WTC11 (cell line): ENCODE data around the gene RAC2.

ENCODE experiments used
- SMAD4 ChIP-seq: sonication (generic); formaldehyde crosslinking; IDR thresholded peaks from 2 replicates; pipeline ENCODE4 v1.8.0; 2022; ENCODE audit warnings: mild to moderate bottlenecking, missing genetic modification reagents
- TEAD4 ChIP-seq: sonication (generic); formaldehyde crosslinking; IDR thresholded peaks from 2 replicates; pipeline ENCODE4 v1.8.0; 2022; ENCODE audit warnings: mild to moderate bottlenecking, missing genetic modification reagents
- ZBTB21 ChIP-seq: sonication (generic); formaldehyde crosslinking; IDR thresholded peaks from 2 replicates; pipeline ENCODE4 v1.8.1; 2023; ENCODE audit warnings: mild to moderate bottlenecking, missing genetic modification reagents, borderline replicate concordance
- TF ChIP-seq, protein P1 (sequence below): fragments of 200-600 bp; IDR thresholded peaks from 2 replicates; pipeline ENCODE4 v1.8.0; 2022; ENCODE audit warnings: antibody characterized with exemption
- TF ChIP-seq, protein P2 (sequence below): sonication (generic); formaldehyde crosslinking; IDR thresholded peaks from 2 replicates; pipeline ENCODE4 v1.8.0; 2022; ENCODE audit warnings: missing genetic modification reagents
- TF ChIP-seq, protein P3 (sequence below): sonication (generic); formaldehyde crosslinking; IDR thresholded peaks from 2 replicates; pipeline ENCODE4 v1.8.0; 2022; ENCODE audit warnings: mild to moderate bottlenecking, missing genetic modification reagents

GRCh38 chr22:37258005-37258752 is 14.1 kb upstream of the RAC2 start:
- TF ChIP-seq, protein P1, sequence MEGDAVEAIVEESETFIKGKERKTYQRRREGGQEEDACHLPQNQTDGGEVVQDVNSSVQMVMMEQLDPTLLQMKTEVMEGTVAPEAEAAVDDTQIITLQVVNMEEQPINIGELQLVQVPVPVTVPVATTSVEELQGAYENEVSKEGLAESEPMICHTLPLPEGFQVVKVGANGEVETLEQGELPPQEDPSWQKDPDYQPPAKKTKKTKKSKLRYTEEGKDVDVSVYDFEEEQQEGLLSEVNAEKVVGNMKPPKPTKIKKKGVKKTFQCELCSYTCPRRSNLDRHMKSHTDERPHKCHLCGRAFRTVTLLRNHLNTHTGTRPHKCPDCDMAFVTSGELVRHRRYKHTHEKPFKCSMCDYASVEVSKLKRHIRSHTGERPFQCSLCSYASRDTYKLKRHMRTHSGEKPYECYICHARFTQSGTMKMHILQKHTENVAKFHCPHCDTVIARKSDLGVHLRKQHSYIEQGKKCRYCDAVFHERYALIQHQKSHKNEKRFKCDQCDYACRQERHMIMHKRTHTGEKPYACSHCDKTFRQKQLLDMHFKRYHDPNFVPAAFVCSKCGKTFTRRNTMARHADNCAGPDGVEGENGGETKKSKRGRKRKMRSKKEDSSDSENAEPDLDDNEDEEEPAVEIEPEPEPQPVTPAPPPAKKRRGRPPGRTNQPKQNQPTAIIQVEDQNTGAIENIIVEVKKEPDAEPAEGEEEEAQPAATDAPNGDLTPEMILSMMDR, result no peak
- TF ChIP-seq, protein P2, sequence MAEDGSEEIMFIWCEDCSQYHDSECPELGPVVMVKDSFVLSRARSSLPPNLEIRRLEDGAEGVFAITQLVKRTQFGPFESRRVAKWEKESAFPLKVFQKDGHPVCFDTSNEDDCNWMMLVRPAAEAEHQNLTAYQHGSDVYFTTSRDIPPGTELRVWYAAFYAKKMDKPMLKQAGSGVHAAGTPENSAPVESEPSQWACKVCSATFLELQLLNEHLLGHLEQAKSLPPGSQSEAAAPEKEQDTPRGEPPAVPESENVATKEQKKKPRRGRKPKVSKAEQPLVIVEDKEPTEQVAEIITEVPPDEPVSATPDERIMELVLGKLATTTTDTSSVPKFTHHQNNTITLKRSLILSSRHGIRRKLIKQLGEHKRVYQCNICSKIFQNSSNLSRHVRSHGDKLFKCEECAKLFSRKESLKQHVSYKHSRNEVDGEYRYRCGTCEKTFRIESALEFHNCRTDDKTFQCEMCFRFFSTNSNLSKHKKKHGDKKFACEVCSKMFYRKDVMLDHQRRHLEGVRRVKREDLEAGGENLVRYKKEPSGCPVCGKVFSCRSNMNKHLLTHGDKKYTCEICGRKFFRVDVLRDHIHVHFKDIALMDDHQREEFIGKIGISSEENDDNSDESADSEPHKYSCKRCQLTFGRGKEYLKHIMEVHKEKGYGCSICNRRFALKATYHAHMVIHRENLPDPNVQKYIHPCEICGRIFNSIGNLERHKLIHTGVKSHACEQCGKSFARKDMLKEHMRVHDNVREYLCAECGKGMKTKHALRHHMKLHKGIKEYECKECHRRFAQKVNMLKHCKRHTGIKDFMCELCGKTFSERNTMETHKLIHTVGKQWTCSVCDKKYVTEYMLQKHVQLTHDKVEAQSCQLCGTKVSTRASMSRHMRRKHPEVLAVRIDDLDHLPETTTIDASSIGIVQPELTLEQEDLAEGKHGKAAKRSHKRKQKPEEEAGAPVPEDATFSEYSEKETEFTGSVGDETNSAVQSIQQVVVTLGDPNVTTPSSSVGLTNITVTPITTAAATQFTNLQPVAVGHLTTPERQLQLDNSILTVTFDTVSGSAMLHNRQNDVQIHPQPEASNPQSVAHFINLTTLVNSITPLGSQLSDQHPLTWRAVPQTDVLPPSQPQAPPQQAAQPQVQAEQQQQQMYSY (CRISPR knock-in tag), result no peak
- TF ChIP-seq, protein P3, sequence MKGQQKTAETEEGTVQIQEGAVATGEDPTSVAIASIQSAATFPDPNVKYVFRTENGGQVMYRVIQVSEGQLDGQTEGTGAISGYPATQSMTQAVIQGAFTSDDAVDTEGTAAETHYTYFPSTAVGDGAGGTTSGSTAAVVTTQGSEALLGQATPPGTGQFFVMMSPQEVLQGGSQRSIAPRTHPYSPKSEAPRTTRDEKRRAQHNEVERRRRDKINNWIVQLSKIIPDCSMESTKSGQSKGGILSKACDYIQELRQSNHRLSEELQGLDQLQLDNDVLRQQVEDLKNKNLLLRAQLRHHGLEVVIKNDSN, result no peak
- no peak for TF ChIP-seq TEAD4 (CRISPR knock-in tag)
- no peak for TF ChIP-seq SMAD4
- no peak for TF ChIP-seq ZBTB21 (CRISPR knock-in tag)
